GM12872 (cell line): ENCODE results near the gene C14orf39.

Experiments
- CTCF ChIP-seq: IDR thresholded peaks from 3 replicates; pipeline ENCODE4 v1.5.1; 2011; ENCODE audit warnings: low read depth, mild to moderate bottlenecking, low read length, moderate library complexity; ENCODE audit not compliant: insufficient read depth

The C14orf39 gene

GRCh38 chr14:60512126-60512525 is 26.3 kb upstream of the C14orf39 start:
- no peak for TF ChIP-seq CTCF

- TF ChIP-seq CTCF, result no peak
Measured at GRCh38 chr14:60510951-60511599, 25.2 kb upstream of the C14orf39 start.

GRCh38 chr14:60510254-60510950 is 24.5 kb upstream of the C14orf39 start:
- TF ChIP-seq CTCF, result no peak

GRCh38 chr14:60509438-60510253 is 23.8 kb upstream of the C14orf39 start:
- TF ChIP-seq CTCF, result no peak

- TF ChIP-seq CTCF, result no peak
Measured at GRCh38 chr14:60508707-60509437, 23.0 kb upstream of the C14orf39 start, which contains the start of gene SIX6. Gene SIX6 (plus strand): TSS chr14:60509146. CDS start chr14:60509399, 253 bp downstream.

- no peak for TF ChIP-seq CTCF
Measured at GRCh38 chr14:60508363-60508706, 22.5 kb upstream of the C14orf39 start.
